ENCODE data around the gene PRR19.

- TF ChIP-seq TAF1 (conservative IDR thresholded peaks at IDR 0.05), result no peak
- TF ChIP-seq YY1 (IDR thresholded peaks at IDR 0.05), result no peak
- TF ChIP-seq CTCF (IDR thresholded peaks at IDR 0.05; ENCODE audit: low read depth, low read length, missing input control), result no peak
- TF ChIP-seq REST (IDR thresholded peaks at IDR 0.05), result no peak
- no peak for TF ChIP-seq FOXA1 (IDR thresholded peaks at IDR 0.05)
- TF ChIP-seq JUND (IDR thresholded peaks at IDR 0.05), result no peak
- no peak for TF ChIP-seq SP1 (IDR thresholded peaks at IDR 0.05)
- no peak for TF ChIP-seq HNF4G (IDR thresholded peaks at IDR 0.05)
- TF ChIP-seq RAD21 (IDR thresholded peaks at IDR 0.05), result no peak
- TF ChIP-seq EGR1 (IDR thresholded peaks at IDR 0.05; ENCODE audit: low read depth in 2 of 2), result no peak
- TF ChIP-seq MAX (IDR thresholded peaks at IDR 0.05), result no peak
- TF ChIP-seq GABPA (IDR thresholded peaks at IDR 0.05 in 1 of 2, conservative IDR thresholded peaks at IDR 0.05 in 1 of 2), result no peak
Observed at GRCh38 chr19:42277821-42278451, 24.0 kb upstream of the PRR19 start.
